Keratinocyte (primary cell): Measurements from ENCODE around the gene DPF3.

Experiments
- EZH2 ChIP-seq: IDR thresholded peaks from one replicate; pipeline ENCODE4 v1.6.1; 2012; ENCODE audit warnings: inconsistent platforms, mild to moderate bottlenecking, low read length, moderate library complexity
- TF ChIP-seq, protein P1 (sequence below), 3 experiments: IDR thresholded peaks in 1 of 3; conservative IDR thresholded peaks in 1 of 3; optimal IDR thresholded peaks in 1 of 3; 2 replicates in 2 of 3; 3 replicates in 1 of 3; pipeline versions ENCODE3 to v1.5.1; 2011; ENCODE audit warnings: low read length in 3 of 3, mild to moderate bottlenecking in 3 of 3, moderate library complexity in 2 of 3, control low read depth in 1 of 3, inconsistent platforms in 1 of 3; ENCODE audit not compliant: insufficient read depth in 2 of 3; ENCODE audit errors: extremely low read depth in 1 of 3

DNA sequence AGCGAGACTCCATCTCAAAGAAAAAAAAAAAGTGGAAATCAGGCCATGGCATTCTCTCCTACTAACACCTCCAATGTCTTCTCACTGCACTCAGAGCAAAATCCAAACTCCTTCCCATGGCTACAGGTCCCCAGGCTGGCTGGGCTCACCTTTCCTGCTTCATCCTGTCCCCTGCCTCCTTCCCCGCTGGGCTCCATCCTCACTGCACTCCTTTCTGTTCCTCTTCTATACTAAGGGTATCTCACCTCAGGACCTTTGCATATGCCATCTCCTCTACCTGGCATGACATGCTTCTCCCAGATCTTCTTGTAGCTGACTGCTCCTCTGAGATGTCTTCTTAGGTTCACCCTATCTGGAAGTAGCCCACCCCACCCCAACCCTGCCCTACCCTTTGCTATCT lies 111.1 kb downstream of the DPF3 start:
- TF ChIP-seq, protein P1, sequence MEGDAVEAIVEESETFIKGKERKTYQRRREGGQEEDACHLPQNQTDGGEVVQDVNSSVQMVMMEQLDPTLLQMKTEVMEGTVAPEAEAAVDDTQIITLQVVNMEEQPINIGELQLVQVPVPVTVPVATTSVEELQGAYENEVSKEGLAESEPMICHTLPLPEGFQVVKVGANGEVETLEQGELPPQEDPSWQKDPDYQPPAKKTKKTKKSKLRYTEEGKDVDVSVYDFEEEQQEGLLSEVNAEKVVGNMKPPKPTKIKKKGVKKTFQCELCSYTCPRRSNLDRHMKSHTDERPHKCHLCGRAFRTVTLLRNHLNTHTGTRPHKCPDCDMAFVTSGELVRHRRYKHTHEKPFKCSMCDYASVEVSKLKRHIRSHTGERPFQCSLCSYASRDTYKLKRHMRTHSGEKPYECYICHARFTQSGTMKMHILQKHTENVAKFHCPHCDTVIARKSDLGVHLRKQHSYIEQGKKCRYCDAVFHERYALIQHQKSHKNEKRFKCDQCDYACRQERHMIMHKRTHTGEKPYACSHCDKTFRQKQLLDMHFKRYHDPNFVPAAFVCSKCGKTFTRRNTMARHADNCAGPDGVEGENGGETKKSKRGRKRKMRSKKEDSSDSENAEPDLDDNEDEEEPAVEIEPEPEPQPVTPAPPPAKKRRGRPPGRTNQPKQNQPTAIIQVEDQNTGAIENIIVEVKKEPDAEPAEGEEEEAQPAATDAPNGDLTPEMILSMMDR (optimal IDR thresholded peaks at IDR 0.05 in 1 of 3, IDR thresholded peaks at IDR 0.05 in 1 of 3, conservative IDR thresholded peaks at IDR 0.05 in 1 of 3; ENCODE audit: extremely low read depth in 1 of 3, insufficient read depth in 2 of 3, low read length in 3 of 3): no peak
- no peak for TF ChIP-seq EZH2
